CD4-positive, alpha-beta T cell (primary cell): Measurements from ENCODE around the gene ZFC3H1. TPM values are rescaled to one million over a fixed set of nuclear protein-coding genes. Genes with fewer than 3 reads are reported as not detected.

Experiments used
- ATAC-seq: fragments of 200-7000 bp; cut with Tn5 transposase; one replicate; pipeline ENCODE4 v1.10.0; 2022; ENCODE audit warnings: mild to moderate bottlenecking; ENCODE audit not compliant: poor library complexity
- CTCF ChIA-PET: fragments of 350-600 bp; sonication (Branson Sonifier 250); formaldehyde crosslinking; loops from one replicate; lab custom pipeline; 2021; ENCODE audit warnings: antibody characterized with exemption, inconsistent platforms; lab: Charles Lee
- POLR2A ChIA-PET: fragments of 350-600 bp; sonication (Branson Sonifier 250); formaldehyde crosslinking; loops from one replicate; lab custom pipeline; 2021; ENCODE audit warnings: antibody characterized with exemption, inconsistent platforms; lab: Charles Lee
- DNase-seq, 14 experiments: peaks; one replicate each; pipeline ENCODE4 v3.0.0-alpha.2; 2013 to 2020; ENCODE audit warnings: mixed read lengths in 2 of 14
- H3K27ac ChIP-seq, 2 donors: one replicate each; pipeline versions ENCODE4 v1.5.1 to v1.7.0; 2013; ENCODE audit warnings: low read length in 2 of 2, low read depth in 1 of 2, mild to moderate bottlenecking in 1 of 2
- H3K27me3 ChIP-seq, 2 experiments: 1 replicate in 1 of 2; 2 replicates in 1 of 2; pipeline versions ENCODE4 v1.6.1 to v1.7.0; 2013; ENCODE audit warnings: low read length in 2 of 2, control low read depth in 1 of 2, mild to moderate bottlenecking in 1 of 2, moderate library complexity in 1 of 2; ENCODE audit not compliant: insufficient read depth in 2 of 2, control insufficient read depth in 1 of 2
- H3K36me3 ChIP-seq: one replicate; pipeline ENCODE4 v1.6.1; 2013; ENCODE audit warnings: low read length, control low read depth; ENCODE audit not compliant: insufficient read depth
- H3K4me1 ChIP-seq: one replicate; pipeline ENCODE4 v1.6.1; 2013; ENCODE audit warnings: low read length, control low read depth; ENCODE audit not compliant: insufficient read depth
- H3K4me3 ChIP-seq: one replicate; pipeline ENCODE4 v1.5.1; 2013; ENCODE audit warnings: mild to moderate bottlenecking, low read length, moderate library complexity
- H3K9me3 ChIP-seq, 2 experiments: 1 replicate in 1 of 2; 2 replicates in 1 of 2; pipeline versions ENCODE4 v1.6.1 to v1.7.0; 2013; ENCODE audit warnings: low read length in 2 of 2, mild to moderate bottlenecking in 2 of 2, control low read depth in 1 of 2, moderate library complexity in 1 of 2; ENCODE audit not compliant: control insufficient read depth in 1 of 2, insufficient read depth in 1 of 2
- H3K27ac Mint-ChIP-seq: one replicate; pipeline ENCODE4 v1.8.0; 2020; ENCODE audit warnings: mixed read lengths
- H3K27me3 Mint-ChIP-seq: one replicate; pipeline ENCODE4 v1.8.0; 2021; ENCODE audit warnings: mixed read lengths
- H3K36me3 Mint-ChIP-seq: one replicate; pipeline ENCODE4 v1.8.0; 2021; ENCODE audit warnings: low read depth, mixed read lengths
- H3K4me1 Mint-ChIP-seq: one replicate; pipeline ENCODE4 v1.8.0; 2021; ENCODE audit warnings: low read depth, mixed read lengths
- H3K4me3 Mint-ChIP-seq: one replicate; pipeline ENCODE4 v1.8.0; 2020; ENCODE audit warnings: mild to moderate bottlenecking, mixed read lengths
- H3K9me3 Mint-ChIP-seq: one replicate; pipeline ENCODE4 v1.8.0; 2020; ENCODE audit warnings: mixed read lengths
- CTCF ChIP-seq: fragments of 200-600 bp; IDR thresholded peaks from one replicate; pipeline ENCODE4 v1.8.0; 2022; ENCODE audit warnings: antibody characterized with exemption, mild to moderate bottlenecking
- intact Hi-C, 2 experiments: fragments of 100-400 bp; cut with DNase I in 1 of 2; cut with micrococcal nuclease in 1 of 2; formaldehyde crosslinking; loops; one replicate each; pipeline versions ENCODE4 v1.15.1 to v1.9.0; 2023 to 2025; cut with DNase I, micrococcal nuclease
- total RNA-seq, 174 experiments: library from RNA in 2 of 174; stranded (reverse) in 2 of 174; gene quantifications; one replicate each; pipeline ENCODE4 v1.2.3 and lab custom pipeline; 2021 to 2026

ZFC3H1 gene
- total RNA-seq, 2 experiments from 2014 or later = 131 to 135 TPM

GRCh38 chr12:71638499-71638898, 25.1 kb downstream of the ZFC3H1 start:
- TF ChIP-seq CTCF = no peak
- Histone ChIP-seq H3K36me3 (peaks cover 85% of the 10 kb centered on the region), H3K4me3 (no peak overlapping the region), H3K27me3 (no peaks in the 10 kb centered on the region), H3K4me1 (no peaks in the 10 kb centered on the region), H3K27ac (no peak overlapping the region), H3K9me3 (no peaks in the 10 kb centered on the region)
- peaks cover 93% of the 10 kb centered on the region for H3K36me3 Mint-ChIP-seq
- no peaks in the 10 kb centered on the region for H3K27me3 Mint-ChIP-seq
- no peak overlapping the region for H3K4me3 Mint-ChIP-seq
- no peaks in the 10 kb centered on the region for H3K9me3 Mint-ChIP-seq
- intact Hi-C loops = loop anchor here (10.0 kb wide), 2 partner anchors 256 to 1764 kb away; no protein-coding TSS in a partner anchor
- ATAC-seq (no peak), DNase-seq (no peak)
- peaks cover 34% of the 10 kb centered on the region for H3K4me1 Mint-ChIP-seq
- ChIA-PET POLR2A (no interaction called here), CTCF (no interaction called here)
- H3K27ac Mint-ChIP-seq = no peak overlapping the region

- peaks cover 93% of the 10 kb centered on the region for H3K36me3 Mint-ChIP-seq
- peak overlapping the region; percentile 5 for H3K27ac Mint-ChIP-seq
- TF ChIP-seq CTCF = peak; percentile 89
- ChIA-PET POLR2A (interaction anchor here (0.8 to 1.4 kb wide), 7 partner anchors 10 to 221 kb away, joined by 3 to 19 read pairs (median 3); partner anchors contain the start of genes RAB21, THAP2, TMEM19 and ZFC3H1), CTCF (interaction anchor here (0.7 to 1.7 kb wide), 18 partner anchors 9 to 117 kb away, joined by 3 to 14 read pairs (median 3); partner anchors contain the start of genes THAP2, TMEM19 and ZFC3H1)
- Histone ChIP-seq H3K27ac (no peak overlapping the region), H3K4me3 (no peak overlapping the region), H3K27me3 (no peaks in the 10 kb centered on the region), H3K4me1 (no peaks in the 10 kb centered on the region), H3K36me3 (peaks cover 85% of the 10 kb centered on the region), H3K9me3 (no peaks in the 10 kb centered on the region)
- peaks cover 27% of the 10 kb centered on the region for H3K4me1 Mint-ChIP-seq
- no peaks in the 10 kb centered on the region for H3K27me3 Mint-ChIP-seq
- H3K4me3 Mint-ChIP-seq = no peak overlapping the region
- DNase-seq (peak in 3 of 14 experiments; percentile 65 to 78 (median 77)), ATAC-seq (peak; percentile 79)
- intact Hi-C loops = loop anchor here (1.0 to 10.0 kb wide), 5 partner anchors 110 to 1762 kb away; no protein-coding TSS in a partner anchor
- H3K9me3 Mint-ChIP-seq = no peaks in the 10 kb centered on the region
Measured at GRCh38 chr12:71636704-71637115, 26.9 kb downstream of the ZFC3H1 start.

GRCh38 chr12:71627438-71628002, 36.1 kb downstream of the ZFC3H1 start:
- no peaks in the 10 kb centered on the region for H3K4me1 ChIP-seq
- no peak for ATAC-seq
- H3K9me3 ChIP-seq = no peaks in the 10 kb centered on the region
- no peak overlapping the region for H3K27ac ChIP-seq
- Mint-ChIP-seq H3K4me1 (peaks cover 20% of the 10 kb centered on the region), H3K36me3 (peaks cover 97% of the 10 kb centered on the region), H3K4me3 (no peak overlapping the region), H3K9me3 (no peaks in the 10 kb centered on the region), H3K27me3 (no peaks in the 10 kb centered on the region), H3K27ac (no peak overlapping the region)
- intact Hi-C loops = no loop called here
- no peak overlapping the region for H3K4me3 ChIP-seq
- no peak for TF ChIP-seq CTCF
- DNase-seq = no peak
- no peaks in the 10 kb centered on the region for H3K27me3 ChIP-seq
- peaks cover 98% of the 10 kb centered on the region for H3K36me3 ChIP-seq
- ChIA-PET POLR2A (interaction anchor here (0.5 to 3.0 kb wide), 2 partner anchors 36 to 229 kb away, joined by 3 to 16 read pairs; partner anchors contain the start of genes THAP2 and ZFC3H1), CTCF (interaction anchor here (1.6 kb wide), 1 partner anchor 9 kb away, joined by 6 read pairs; no protein-coding TSS in a partner anchor)
